Liver (tissue), 9 donors: ENCODE results near the gene PCDH9. TPM values are rescaled to one million over a fixed set of nuclear protein-coding genes. Genes with fewer than 3 reads are reported as not detected.

ENCODE experiments used
- DNase-seq: peaks from one replicate; pipeline ENCODE4 v3.0.0-alpha.2; 2017; ENCODE audit warnings: low spot score
- H3K27ac ChIP-seq, 2 donors: one replicate each; pipeline ENCODE4 v1.7.0; 2013; ENCODE audit warnings: inconsistent platforms in 2 of 2, low read length in 2 of 2, control low read depth in 1 of 2, low read depth in 1 of 2, mild to moderate bottlenecking in 1 of 2
- H3K27me3 ChIP-seq, 4 donors: one replicate each; pipeline versions ENCODE4 v1.6.1 to v1.7.0; 2013; ENCODE audit warnings: low read length in 3 of 4, inconsistent platforms in 1 of 4, mild to moderate bottlenecking in 1 of 4, moderate library complexity in 1 of 4; ENCODE audit not compliant: control insufficient read depth in 4 of 4, insufficient read depth in 4 of 4
- H3K36me3 ChIP-seq, 4 donors: one replicate each; pipeline versions ENCODE4 v1.6.1 to v1.7.0; 2013; ENCODE audit warnings: low read length in 3 of 4, mild to moderate bottlenecking in 3 of 4, low read depth in 1 of 4, moderate library complexity in 1 of 4; ENCODE audit not compliant: control insufficient read depth in 4 of 4, insufficient read depth in 3 of 4
- H3K4me1 ChIP-seq, 4 donors: one replicate each; pipeline versions ENCODE4 v1.6.1 to v1.7.0; 2013; ENCODE audit warnings: low read length in 3 of 4, mild to moderate bottlenecking in 3 of 4, moderate library complexity in 1 of 4; ENCODE audit not compliant: control insufficient read depth in 4 of 4, insufficient read depth in 4 of 4
- H3K4me3 ChIP-seq, 3 donors: one replicate each; pipeline versions ENCODE4 v1.6.1 to v1.7.0; 2013; ENCODE audit warnings: low read length in 3 of 3, control low read depth in 1 of 3, low read depth in 1 of 3, mild to moderate bottlenecking in 1 of 3
- H3K9ac ChIP-seq, 2 donors: one replicate each; pipeline ENCODE4 v1.7.0; 2013; ENCODE audit warnings: low read length in 2 of 2, mild to moderate bottlenecking in 2 of 2, moderate library complexity in 2 of 2, control low read depth in 1 of 2, low read depth in 1 of 2
- H3K9me3 ChIP-seq, 4 donors: one replicate each; pipeline versions ENCODE4 v1.6.1 to v1.7.0; 2013; ENCODE audit warnings: low read length in 3 of 4; ENCODE audit not compliant: control insufficient read depth in 4 of 4
- CTCF ChIP-seq: fragments of 150-350 bp; IDR thresholded peaks from 2 replicates; pipeline ENCODE4 v1.5.1; 2017; ENCODE audit warnings: improper control_type of control experiment, low read depth, low read length; ENCODE audit not compliant: missing input control
- EGR1 ChIP-seq, 2 donors: IDR thresholded peaks; 2 replicates each; pipeline ENCODE4 v1.6.1; 2016 to 2018; ENCODE audit warnings: antibody characterized with exemption in 2 of 2, low read depth in 2 of 2
- FOXA1 ChIP-seq: IDR thresholded peaks from 2 replicates; pipeline ENCODE4 v1.6.1; 2016; ENCODE audit warnings: antibody characterized with exemption
- FOXA2 ChIP-seq: IDR thresholded peaks from 2 replicates; pipeline ENCODE4 v1.6.1; 2016; ENCODE audit warnings: antibody characterized with exemption
- GABPA ChIP-seq, 2 donors: IDR thresholded peaks in 1 of 2; conservative IDR thresholded peaks in 1 of 2; 2 replicates each; pipeline ENCODE4 v1.6.1; 2016; ENCODE audit warnings: antibody characterized with exemption in 2 of 2, mild to moderate bottlenecking in 1 of 2, moderate library complexity in 1 of 2
- HNF4A ChIP-seq, 2 donors: conservative IDR thresholded peaks; 2 replicates each; pipeline ENCODE4 v1.6.1; 2016; ENCODE audit warnings: antibody characterized with exemption in 2 of 2, mild to moderate bottlenecking in 2 of 2
- HNF4G ChIP-seq: IDR thresholded peaks from 2 replicates; pipeline ENCODE4 v1.6.1; 2016; ENCODE audit warnings: antibody characterized with exemption
- JUND ChIP-seq, 2 donors: IDR thresholded peaks; 2 replicates each; pipeline ENCODE4 v1.6.1; 2016; ENCODE audit warnings: antibody characterized with exemption in 2 of 2
- NR2F2 ChIP-seq: IDR thresholded peaks from 2 replicates; pipeline ENCODE4 v1.6.1; 2016; ENCODE audit warnings: antibody characterized with exemption
- RAD21 ChIP-seq, 2 donors: IDR thresholded peaks; 2 replicates each; pipeline ENCODE4 v1.6.1; 2016; ENCODE audit warnings: antibody characterized with exemption in 2 of 2, mild to moderate bottlenecking in 2 of 2
- REST ChIP-seq: IDR thresholded peaks from 2 replicates; pipeline ENCODE4 v1.6.1; 2016; ENCODE audit warnings: antibody characterized with exemption, mild to moderate bottlenecking
- RXRA ChIP-seq, 2 donors: IDR thresholded peaks; 2 replicates each; pipeline ENCODE4 v1.6.1; 2017 to 2018; ENCODE audit warnings: antibody characterized with exemption in 2 of 2, mild to moderate bottlenecking in 1 of 2
- SP1 ChIP-seq: IDR thresholded peaks from 2 replicates; pipeline ENCODE4 v1.6.1; 2018; ENCODE audit warnings: antibody characterized with exemption, mild to moderate bottlenecking
- YY1 ChIP-seq: IDR thresholded peaks from 2 replicates; pipeline ENCODE4 v1.6.1; 2016; ENCODE audit warnings: antibody characterized with exemption, mild to moderate bottlenecking
- WGBS: extraction: QIAGEN DNeasy Blood & Tissue Kit; methylation state at CpG from one replicate; pipeline ENCODE4 v1.1.7; 2013; 5-methylcytosine and 5-hydroxymethylcytosine counted together
- polyA plus RNA-seq, 2 donors: library from polyadenylated mRNA; stranded (reverse) in 1 of 2; unstranded in 1 of 2; fragments of 200-250 nt in 1 of 2; fragments of >200 nt in 1 of 2; fragmentation: Nextera tagmentation in 1 of 2; extraction: Ambion mirVana in 1 of 2; gene quantifications; one replicate each; pipeline versions ENCODE4 v1.2.1 to v1.2.3, GENCODE V29; 2013 to 2015
- total RNA-seq, 2 donors: library from RNA; depleted of rRNA; stranded (reverse); fragments of >200 nt; gene quantifications; one replicate each; pipeline ENCODE4 v1.2.3, GENCODE V29; 2014
- TF ChIP-seq, protein P1 (sequence below): IDR thresholded peaks from 2 replicates; pipeline ENCODE4 v1.6.1; 2016; ENCODE audit warnings: antibody characterized with exemption
- TF ChIP-seq, protein P2 (sequence below): IDR thresholded peaks from 2 replicates; pipeline ENCODE4 v1.6.1; 2016; ENCODE audit warnings: antibody characterized with exemption
- donor health status: healthy.
- donor health status: healthy.
- donor health status: healthy.
- donor health status: healthy.
- donor health status: healthy.

Gene PCDH9
- total and polyA plus RNA-seq, 4 donors = 0.90 to 4.0 (median 2.2) TPM

DNA sequence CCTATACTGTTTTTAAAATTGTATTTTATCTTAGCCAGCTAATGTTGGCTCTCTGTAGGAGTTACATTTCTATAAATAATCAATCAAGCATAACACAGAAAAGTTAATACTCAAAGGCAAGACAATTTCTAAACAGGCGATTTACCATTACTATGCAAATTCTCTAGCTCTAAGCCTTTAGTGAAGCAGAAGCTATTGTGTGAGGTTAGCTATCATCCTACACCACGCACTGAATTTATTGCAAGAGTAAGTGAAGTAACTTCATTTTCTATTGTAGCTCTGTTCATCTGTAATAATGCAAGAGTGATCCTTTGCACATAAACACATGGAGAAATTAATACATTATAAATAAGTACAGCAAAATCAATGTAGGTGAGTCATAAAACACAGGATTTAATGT lies 439.3 kb downstream of the PCDH9 start:
- Histone ChIP-seq H3K9me3 (no peaks in the 10 kb centered on the region), H3K27ac (no peak overlapping the region), H3K4me1 (no peaks in the 10 kb centered on the region), H3K27me3 (no peaks in the 10 kb centered on the region), H3K4me3 (no peak overlapping the region), H3K9ac (no peak overlapping the region), H3K36me3 (no peaks in the 10 kb centered on the region)
- WGBS = 89% methylated on average over 2 of the region's 2 CpGs
- TF ChIP-seq FOXA2 = no peak
- TF ChIP-seq NR2F2 = no peak
- DNase-seq = no peak

- Histone ChIP-seq H3K4me3 (no peak overlapping the region), H3K9me3 (no peaks in the 10 kb centered on the region), H3K9ac (no peak overlapping the region), H3K4me1 (no peaks in the 10 kb centered on the region), H3K27me3 (no peaks in the 10 kb centered on the region), H3K27ac (no peak overlapping the region), H3K36me3 (no peaks in the 10 kb centered on the region)
- no peak for TF ChIP-seq NR2F2
- no peak for TF ChIP-seq EGR1 (IDR thresholded peaks at IDR 0.05; ENCODE audit: low read depth in 2 of 2)
- no peak for TF ChIP-seq YY1
- no peak for TF ChIP-seq RXRA (IDR thresholded peaks at IDR 0.05)
- no peak for TF ChIP-seq FOXA1
- no peak for TF ChIP-seq HNF4A (conservative IDR thresholded peaks at IDR 0.05)
- TF ChIP-seq SP1 = no peak
- no peak for TF ChIP-seq GABPA (IDR thresholded peaks at IDR 0.05 in 1 of 2, conservative IDR thresholded peaks at IDR 0.05 in 1 of 2)
- TF ChIP-seq JUND (IDR thresholded peaks at IDR 0.05) = no peak
- TF ChIP-seq CTCF = no peak
- no peak for TF ChIP-seq FOXA2
- TF ChIP-seq, protein P1, sequence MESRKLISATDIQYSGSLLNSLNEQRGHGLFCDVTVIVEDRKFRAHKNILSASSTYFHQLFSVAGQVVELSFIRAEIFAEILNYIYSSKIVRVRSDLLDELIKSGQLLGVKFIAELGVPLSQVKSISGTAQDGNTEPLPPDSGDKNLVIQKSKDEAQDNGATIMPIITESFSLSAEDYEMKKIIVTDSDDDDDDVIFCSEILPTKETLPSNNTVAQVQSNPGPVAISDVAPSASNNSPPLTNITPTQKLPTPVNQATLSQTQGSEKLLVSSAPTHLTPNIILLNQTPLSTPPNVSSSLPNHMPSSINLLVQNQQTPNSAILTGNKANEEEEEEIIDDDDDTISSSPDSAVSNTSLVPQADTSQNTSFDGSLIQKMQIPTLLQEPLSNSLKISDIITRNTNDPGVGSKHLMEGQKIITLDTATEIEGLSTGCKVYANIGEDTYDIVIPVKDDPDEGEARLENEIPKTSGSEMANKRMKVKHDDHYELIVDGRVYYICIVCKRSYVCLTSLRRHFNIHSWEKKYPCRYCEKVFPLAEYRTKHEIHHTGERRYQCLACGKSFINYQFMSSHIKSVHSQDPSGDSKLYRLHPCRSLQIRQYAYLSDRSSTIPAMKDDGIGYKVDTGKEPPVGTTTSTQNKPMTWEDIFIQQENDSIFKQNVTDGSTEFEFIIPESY = no peak
- DNase-seq = no peak
- 92% methylated on average over 2 of the region's 2 CpGs for WGBS
These were observed 448.9 kb downstream of the PCDH9 start for GRCh38 chr13:66781241-66781640.

DNA sequence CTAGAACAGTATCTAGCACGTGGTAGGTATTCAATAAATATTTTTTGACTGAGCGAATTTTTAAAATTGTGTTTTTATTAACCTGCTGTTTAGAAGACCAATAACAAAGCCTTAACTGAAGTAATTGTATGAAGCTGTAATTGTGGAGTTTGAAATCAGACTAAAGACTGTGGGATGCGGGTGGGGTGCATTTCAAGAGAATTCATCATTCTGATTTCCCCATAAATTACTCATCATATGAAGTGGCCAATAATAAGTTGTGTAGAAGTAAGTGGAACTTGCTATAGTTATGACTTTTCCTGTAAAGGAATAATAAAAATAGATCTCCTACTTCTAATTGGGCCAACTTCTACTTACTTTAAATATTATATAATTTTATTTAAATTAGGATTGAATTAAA lies 449.3 kb downstream of the PCDH9 start:
- Histone ChIP-seq H3K27me3 (no peaks in the 10 kb centered on the region), H3K4me3 (no peak overlapping the region), H3K27ac (no peak overlapping the region), H3K9ac (no peak overlapping the region), H3K9me3 (no peaks in the 10 kb centered on the region), H3K4me1 (no peaks in the 10 kb centered on the region), H3K36me3 (no peaks in the 10 kb centered on the region)
- WGBS = 84% methylated on average over 3 of the region's 3 CpGs
- DNase-seq = no peak
- TF ChIP-seq, protein P2, sequence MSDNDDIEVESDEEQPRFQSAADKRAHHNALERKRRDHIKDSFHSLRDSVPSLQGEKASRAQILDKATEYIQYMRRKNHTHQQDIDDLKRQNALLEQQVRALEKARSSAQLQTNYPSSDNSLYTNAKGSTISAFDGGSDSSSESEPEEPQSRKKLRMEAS = no peak
- TF ChIP-seq NR2F2 = no peak
- no peak for TF ChIP-seq CTCF
- no peak for TF ChIP-seq SP1
- TF ChIP-seq JUND (IDR thresholded peaks at IDR 0.05) = no peak
- TF ChIP-seq HNF4G = no peak
- TF ChIP-seq, protein P1 = no peak
- TF ChIP-seq RAD21 (IDR thresholded peaks at IDR 0.05) = no peak
- no peak for TF ChIP-seq REST
- no peak for TF ChIP-seq GABPA (IDR thresholded peaks at IDR 0.05 in 1 of 2, conservative IDR thresholded peaks at IDR 0.05 in 1 of 2)
- no peak for TF ChIP-seq YY1
- no peak for TF ChIP-seq EGR1 (IDR thresholded peaks at IDR 0.05; ENCODE audit: low read depth in 2 of 2)
